ENCODE results near the gene FOXO1. TPM values are rescaled to one million over a fixed set of nuclear protein-coding genes. Genes with fewer than 3 reads are reported as not detected.

Gene FOXO1
- total and polyA plus RNA-seq, 2 experiments from 2014 or later: 32.4 to 68.0 TPM

Other genes with a start within 250 kb of the FOXO1 start
- gene MRPS31, start 104.5 kb upstream of the FOXO1 start, total RNA-seq (2014; rRNA removed; shearing (Covaris generic)): 26.1 and 26.8 TPM in 2 replicates
- gene MRPS31, start 104.5 kb upstream of the FOXO1 start, polyA plus RNA-seq (2016; fragmentation: Nextera tagmentation; extraction: Ambion mirVana): 62.2 and 62.7 TPM in 2 replicates
- 32.6 and 32.8 TPM in 2 replicates for gene SLC25A15, start 123.0 kb upstream of the FOXO1 start, total RNA-seq (2014; rRNA removed; shearing (Covaris generic))
- gene SLC25A15, start 123.0 kb upstream of the FOXO1 start, polyA plus RNA-seq (2016; fragmentation: Nextera tagmentation; extraction: Ambion mirVana): 6.5 and 7.3 TPM in 2 replicates